HCT116 (cell line): ENCODE results near the gene CPB1.

Experiments used
- ATF3 ChIP-seq: IDR thresholded peaks from 2 replicates; pipeline ENCODE4 v1.6.1; 2012
- CTCF ChIP-seq, 3 experiments: fragments of 200-600 bp in 1 of 3; sonication (generic) in 1 of 3; IDR thresholded peaks in 2 of 3; conservative IDR thresholded peaks in 1 of 3; 2 replicates each; pipeline ENCODE4 v1.5.1; 2012 to 2017; ENCODE audit warnings: low read depth in 2 of 3, low read length in 2 of 3, antibody characterized with exemption in 1 of 3, borderline replicate concordance in 1 of 3, control low read depth in 1 of 3, mild to moderate bottlenecking in 1 of 3, mixed read lengths in 1 of 3, mixed run types in 1 of 3, moderate library complexity in 1 of 3; ENCODE audit not compliant: insufficient read depth in 1 of 3
- EGR1 ChIP-seq: IDR thresholded peaks from 2 replicates; pipeline ENCODE4 v1.6.1; 2012; ENCODE audit warnings: low read depth
- EZH2phosphoT487 ChIP-seq: fragments of 200-600 bp; IDR thresholded peaks from 2 replicates; pipeline ENCODE4 v1.6.1; 2018; ENCODE audit warnings: antibody characterized with exemption, borderline replicate concordance
- FOSL1 ChIP-seq: IDR thresholded peaks from 2 replicates; pipeline ENCODE4 v1.6.1; 2012; ENCODE audit warnings: low read depth
- POLR2A ChIP-seq: IDR thresholded peaks from 2 replicates; pipeline ENCODE4 v1.7.0; 2011; ENCODE audit warnings: borderline replicate concordance; ENCODE audit not compliant: insufficient read depth, insufficient read length; ENCODE audit errors: extremely low read depth
- REST ChIP-seq: IDR thresholded peaks from 2 replicates; pipeline ENCODE4 v1.6.1; 2012; ENCODE audit warnings: low read depth
- SIN3A ChIP-seq: IDR thresholded peaks from 2 replicates; pipeline ENCODE4 v1.6.1; 2012; ENCODE audit warnings: low read depth
- YY1 ChIP-seq: IDR thresholded peaks from 2 replicates; pipeline ENCODE4 v1.6.1; 2011; ENCODE audit warnings: low read length, low read depth, moderate library complexity, mild to moderate bottlenecking; ENCODE audit not compliant: insufficient replicate concordance; ENCODE audit errors: extremely low read depth
- ZFX ChIP-seq: fragments of 450-650 bp; IDR thresholded peaks from 2 replicates; pipeline ENCODE4 v1.6.1; 2017
- ZNF274 ChIP-seq: fragments of 200-500 bp; sonication (Bioruptor generic); IDR thresholded peaks from 2 replicates; pipeline ENCODE4 v1.6.1; 2014; ENCODE audit warnings: mild to moderate bottlenecking, low read depth, low read length, inconsistent platforms

- TF ChIP-seq ATF3 (no peak), REST (no peak), EZH2phosphoT487 (no peak), CTCF (IDR thresholded peaks at IDR 0.05 in 2 of 3, conservative IDR thresholded peaks at IDR 0.05 in 1 of 3; ENCODE audit: borderline replicate concordance in 1 of 3, insufficient read depth in 1 of 3, low read depth in 2 of 3, low read length in 2 of 3) (no peak), POLR2A (no peak), FOSL1 (no peak), ZFX (no peak), YY1 (no peak), ZNF274 (no peak), EGR1 (no peak), SIN3A (no peak)
Observed at GRCh38 chr3:148889828-148890227, 62.2 kb downstream of the CPB1 start.
